Stimulated activated memory B cell treated with anti-CD40 and anti-IgM and Interleukin-4, amounts not matched to agents 10 μg/mL and 1 μg/mL and 100 μg/mL, for 72 hours (primary cell): ENCODE results near the gene AGAP1.

Experiments used
- ATAC-seq: fragments of 150-1000 bp; cut with Tn5 transposase; 2 replicates; pipeline ENCODE4 v1.10.0; 2021
- H3K27ac Mint-ChIP-seq: one replicate; pipeline ENCODE4 v1.8.0; 2022; ENCODE audit warnings: mild to moderate bottlenecking, mixed read lengths
- H3K27me3 Mint-ChIP-seq: one replicate; pipeline ENCODE4 v1.8.0; 2022; ENCODE audit warnings: mixed read lengths
- H3K36me3 Mint-ChIP-seq: one replicate; pipeline ENCODE4 v1.8.0; 2022; ENCODE audit warnings: mixed read lengths
- H3K4me1 Mint-ChIP-seq: one replicate; pipeline ENCODE4 v1.8.0; 2022; ENCODE audit warnings: mixed read lengths
- H3K4me3 Mint-ChIP-seq: one replicate; pipeline ENCODE4 v1.8.0; 2022; ENCODE audit warnings: mild to moderate bottlenecking, moderate library complexity, mixed read lengths
- H3K9me3 Mint-ChIP-seq: one replicate; pipeline ENCODE4 v1.8.0; 2022; ENCODE audit warnings: mixed read lengths

The AGAP1 gene

GRCh38 chr2:235498541-235498940, 4.7 kb downstream of the AGAP1 start:
- Mint-ChIP-seq H3K4me3 (no peak overlapping the region), H3K9me3 (no peaks in the 10 kb centered on the region), H3K27ac (no peak overlapping the region), H3K36me3 (no peaks in the 10 kb centered on the region), H3K4me1 (peaks cover under 1% of the 10 kb centered on the region), H3K27me3 (peaks cover 43% of the 10 kb centered on the region)
- no peak for ATAC-seq

- H3K27ac Mint-ChIP-seq = no peak overlapping the region
- no peak for ATAC-seq
- no peaks in the 10 kb centered on the region for H3K4me1 Mint-ChIP-seq
- peaks cover 43% of the 10 kb centered on the region for H3K27me3 Mint-ChIP-seq
- no peak overlapping the region for H3K4me3 Mint-ChIP-seq
- no peaks in the 10 kb centered on the region for H3K36me3 Mint-ChIP-seq
- H3K9me3 Mint-ChIP-seq = no peaks in the 10 kb centered on the region
Observed at GRCh38 chr2:235498946-235499812, 5.3 kb downstream of the AGAP1 start.

GRCh38 chr2:235500110-235500760, 6.4 kb downstream of the AGAP1 start:
- no peaks in the 10 kb centered on the region for H3K4me1 Mint-ChIP-seq
- H3K27me3 Mint-ChIP-seq = peaks cover 46% of the 10 kb centered on the region
- H3K27ac Mint-ChIP-seq = no peak overlapping the region
- no peaks in the 10 kb centered on the region for H3K36me3 Mint-ChIP-seq
- H3K9me3 Mint-ChIP-seq = no peaks in the 10 kb centered on the region
- no peak for ATAC-seq
- no peak overlapping the region for H3K4me3 Mint-ChIP-seq

- Mint-ChIP-seq H3K27me3 (peaks cover 44% of the 10 kb centered on the region), H3K4me3 (no peak overlapping the region), H3K36me3 (no peaks in the 10 kb centered on the region), H3K4me1 (no peaks in the 10 kb centered on the region), H3K27ac (no peak overlapping the region), H3K9me3 (no peaks in the 10 kb centered on the region)
- no peak for ATAC-seq
Observed at GRCh38 chr2:235500761-235501672, 7.2 kb downstream of the AGAP1 start.

- Mint-ChIP-seq H3K36me3 (no peaks in the 10 kb centered on the region), H3K4me1 (no peaks in the 10 kb centered on the region), H3K4me3 (no peak overlapping the region), H3K9me3 (no peaks in the 10 kb centered on the region), H3K27me3 (peaks cover 38% of the 10 kb centered on the region), H3K27ac (no peak overlapping the region)
- ATAC-seq = no peak
Observed at GRCh38 chr2:235501673-235502031, 7.8 kb downstream of the AGAP1 start.

- no peaks in the 10 kb centered on the region for H3K36me3 Mint-ChIP-seq
- no peaks in the 10 kb centered on the region for H3K9me3 Mint-ChIP-seq
- no peak overlapping the region for H3K27ac Mint-ChIP-seq
- H3K4me3 Mint-ChIP-seq = no peak overlapping the region
- ATAC-seq = no peak
- peaks cover 34% of the 10 kb centered on the region for H3K27me3 Mint-ChIP-seq
- no peaks in the 10 kb centered on the region for H3K4me1 Mint-ChIP-seq
Observed at GRCh38 chr2:235502336-235502735, 8.5 kb downstream of the AGAP1 start.

- no peak for ATAC-seq
- Mint-ChIP-seq H3K27me3 (peaks cover 34% of the 10 kb centered on the region), H3K9me3 (peaks cover 3% of the 10 kb centered on the region), H3K4me1 (no peaks in the 10 kb centered on the region), H3K36me3 (no peaks in the 10 kb centered on the region), H3K27ac (no peak overlapping the region), H3K4me3 (no peak overlapping the region)
Observed at GRCh38 chr2:235504441-235505180, 10.8 kb downstream of the AGAP1 start.

- ATAC-seq = no peak
- Mint-ChIP-seq H3K4me3 (no peak overlapping the region), H3K9me3 (peaks cover 3% of the 10 kb centered on the region), H3K36me3 (no peaks in the 10 kb centered on the region), H3K27ac (no peak overlapping the region), H3K27me3 (peaks cover 34% of the 10 kb centered on the region), H3K4me1 (no peaks in the 10 kb centered on the region)
Observed at GRCh38 chr2:235505181-235505741, 11.4 kb downstream of the AGAP1 start.

GRCh38 chr2:235506291-235506996, 12.6 kb downstream of the AGAP1 start:
- Mint-ChIP-seq H3K4me1 (no peaks in the 10 kb centered on the region), H3K9me3 (peaks cover 3% of the 10 kb centered on the region), H3K27ac (no peak overlapping the region), H3K4me3 (no peak overlapping the region), H3K27me3 (peaks cover 27% of the 10 kb centered on the region), H3K36me3 (no peaks in the 10 kb centered on the region)
- no peak for ATAC-seq

- no peak overlapping the region for H3K4me3 Mint-ChIP-seq
- peaks cover 3% of the 10 kb centered on the region for H3K9me3 Mint-ChIP-seq
- H3K27me3 Mint-ChIP-seq = peaks cover 21% of the 10 kb centered on the region
- no peaks in the 10 kb centered on the region for H3K4me1 Mint-ChIP-seq
- no peak for ATAC-seq
- no peaks in the 10 kb centered on the region for H3K36me3 Mint-ChIP-seq
- no peak overlapping the region for H3K27ac Mint-ChIP-seq
Observed at GRCh38 chr2:235506997-235507615, 13.3 kb downstream of the AGAP1 start.

GRCh38 chr2:235507928-235508327, 14.1 kb downstream of the AGAP1 start:
- Mint-ChIP-seq H3K27me3 (peaks cover 17% of the 10 kb centered on the region), H3K36me3 (no peaks in the 10 kb centered on the region), H3K9me3 (peaks cover 3% of the 10 kb centered on the region), H3K4me3 (no peak overlapping the region), H3K4me1 (no peaks in the 10 kb centered on the region), H3K27ac (no peak overlapping the region)
- ATAC-seq = no peak

- H3K27me3 Mint-ChIP-seq = peaks cover 17% of the 10 kb centered on the region
- H3K4me3 Mint-ChIP-seq = no peak overlapping the region
- no peaks in the 10 kb centered on the region for H3K36me3 Mint-ChIP-seq
- peaks cover 3% of the 10 kb centered on the region for H3K9me3 Mint-ChIP-seq
- H3K27ac Mint-ChIP-seq = no peak overlapping the region
- no peaks in the 10 kb centered on the region for H3K4me1 Mint-ChIP-seq
- no peak for ATAC-seq
Observed at GRCh38 chr2:235508371-235509160, 14.7 kb downstream of the AGAP1 start.

- Mint-ChIP-seq H3K4me1 (no peaks in the 10 kb centered on the region), H3K27me3 (peaks cover 5% of the 10 kb centered on the region), H3K27ac (no peak overlapping the region), H3K4me3 (no peak overlapping the region), H3K9me3 (peaks cover 3% of the 10 kb centered on the region), H3K36me3 (no peaks in the 10 kb centered on the region)
- no peak for ATAC-seq
Observed at GRCh38 chr2:235510318-235510717, 16.5 kb downstream of the AGAP1 start.
